Body of pancreas (tissue), 4 donors: Measurements from ENCODE around the gene TEX14. TPM values are rescaled to one million over a fixed set of nuclear protein-coding genes. Genes with fewer than 3 reads are reported as not detected.

Source experiments
- ATAC-seq: fragments of 150-250 bp; one replicate; pipeline ENCODE4 v1.9.1; 2016
- DNase-seq, 4 donors: peaks; one replicate each; pipeline ENCODE4 v3.0.0-alpha.2; 2019
- H3K27ac ChIP-seq, 4 donors: fragments of 200-600 bp; sonication (generic); 1 replicate in 3 of 4; 2 replicates in 1 of 4; pipeline versions ENCODE4 v1.5.1 to v1.6.1; 2016 to 2019; ENCODE audit warnings: mild to moderate bottlenecking in 1 of 4, mixed read lengths in 1 of 4, moderate library complexity in 1 of 4
- H3K27me3 ChIP-seq, 2 donors: fragments of 200-600 bp; sonication (generic); one replicate each; pipeline ENCODE4 v1.6.0; 2016; ENCODE audit warnings: mild to moderate bottlenecking in 1 of 2
- H3K36me3 ChIP-seq, 2 donors: fragments of 200-600 bp; sonication (generic); replicated peaks in 1 of 2; 2 replicates each; pipeline ENCODE4 v1.5.1; 2016; ENCODE audit warnings: low read depth in 2 of 2; ENCODE audit not compliant: insufficient read depth in 1 of 2
- H3K4me1 ChIP-seq: fragments of 200-600 bp; sonication (generic); one replicate; pipeline ENCODE4 v1.6.0; 2016
- H3K4me3 ChIP-seq, 2 donors: fragments of 200-600 bp; sonication (generic); 1 replicate in 1 of 2; 2 replicates in 1 of 2; pipeline ENCODE4 v1.5.1; 2016 to 2019
- H3K9me3 ChIP-seq, 3 donors: fragments of 200-600 bp; sonication (generic); 1 replicate in 2 of 3; 2 replicates in 1 of 3; pipeline ENCODE4 v1.5.1; 2016
- CTCF ChIP-seq, 7 experiments: fragments of 450-650 bp in 4 of 7; fragments of 200-600 bp in 3 of 7; sonication (generic) in 3 of 7; IDR thresholded peaks; one replicate each; pipeline ENCODE4 v1.5.1; 2016 to 2019; ENCODE audit warnings: antibody characterized with exemption in 7 of 7
- POLR2A ChIP-seq, 3 donors: fragments of 450-650 bp; IDR thresholded peaks; one replicate each; pipeline ENCODE4 v1.6.1; 2016; ENCODE audit warnings: antibody characterized with exemption in 3 of 3, mild to moderate bottlenecking in 2 of 3
- WGBS, 2 donors: methylation state at CpG; one replicate each; pipeline ENCODE4 v1.1.5; 2017; 5-methylcytosine and 5-hydroxymethylcytosine counted together
- intact Hi-C: fragments of 100-400 bp; cut with DNase I; formaldehyde crosslinking; loops from one replicate; pipeline ENCODE4 v1.15.1; 2023
- total RNA-seq, 2 donors: library from RNA; depleted of rRNA; stranded (reverse); fragments of >200 nt; gene quantifications; one replicate each; pipeline ENCODE4 v1.1.0, GENCODE V29; 2016

The TEX14 gene
- total RNA-seq, 2 donors from 2014 or later: 0.26 TPM; not detected in 1

- no peaks in the 10 kb centered on the region for H3K36me3 ChIP-seq
- no peak for ATAC-seq
- WGBS, 2 donors: 80 to 89% methylated on average over 4 of the region's 4 CpGs
- intact Hi-C loops: no loop called here
- DNase-seq: no peak
- H3K9me3 ChIP-seq: no peaks in the 10 kb centered on the region
- H3K4me1 ChIP-seq: peaks cover 5% of the 10 kb centered on the region
- H3K27ac ChIP-seq: no peak overlapping the region
- TF ChIP-seq CTCF (IDR thresholded peaks at IDR 0.05) (no peak), POLR2A (IDR thresholded peaks at IDR 0.05) (no peak)
- H3K27me3 ChIP-seq: no peaks in the 10 kb centered on the region
- H3K4me3 ChIP-seq: no peak overlapping the region
These were observed 154.6 kb downstream of the TEX14 start for GRCh38 chr17:58537266-58537665.

- Histone ChIP-seq H3K27me3 (no peaks in the 10 kb centered on the region), H3K9me3 (no peaks in the 10 kb centered on the region)
- WGBS, 2 donors: 80 to 89% methylated on average over 1 to 3 of the region's 3 CpGs
These were observed 155.3 kb downstream of the TEX14 start for GRCh38 chr17:58536542-58536941.

GRCh38 chr17:58535431-58535830 lies 156.4 kb downstream of the TEX14 start:
- TF ChIP-seq POLR2A (IDR thresholded peaks at IDR 0.05): no peak
- TF ChIP-seq CTCF (IDR thresholded peaks at IDR 0.05): no peak
- ATAC-seq: no peak

More at GRCh38 chr17:58536542-58536941, 155.3 kb downstream of the TEX14 start:
- TF ChIP-seq POLR2A (IDR thresholded peaks at IDR 0.05) (no peak), CTCF (IDR thresholded peaks at IDR 0.05) (no peak)
- H3K27ac ChIP-seq: no peak overlapping the region
- ATAC-seq: no peak
- intact Hi-C loops: no loop called here
- H3K36me3 ChIP-seq: no peaks in the 10 kb centered on the region
- no peak overlapping the region for H3K4me3 ChIP-seq
- no peak for DNase-seq
- H3K4me1 ChIP-seq: peaks cover 8% of the 10 kb centered on the region

GRCh38 chr17:58534901-58535421 lies 156.9 kb downstream of the TEX14 start:
- no peak for ATAC-seq
- no peaks in the 10 kb centered on the region for H3K9me3 ChIP-seq
- DNase-seq: no peak
- H3K27me3 ChIP-seq: no peaks in the 10 kb centered on the region
- no peak overlapping the region for H3K27ac ChIP-seq
- no peaks in the 10 kb centered on the region for H3K36me3 ChIP-seq
- H3K4me3 ChIP-seq: no peak overlapping the region
- WGBS, 2 donors: 70 to 88% methylated on average over 4 of the region's 4 CpGs
- no peak for TF ChIP-seq CTCF (IDR thresholded peaks at IDR 0.05)
- intact Hi-C loops: no loop called here
- H3K4me1 ChIP-seq: peaks cover 11% of the 10 kb centered on the region

More at GRCh38 chr17:58535431-58535830, 156.4 kb downstream of the TEX14 start:
- H3K27me3 ChIP-seq: no peaks in the 10 kb centered on the region
- H3K36me3 ChIP-seq: no peaks in the 10 kb centered on the region
- no peak for DNase-seq
- no peaks in the 10 kb centered on the region for H3K9me3 ChIP-seq
- 69 to 78% methylated on average over 2 of the region's 2 CpGs for WGBS, 2 donors
- intact Hi-C loops: no loop called here
- H3K4me1 ChIP-seq: peaks cover 11% of the 10 kb centered on the region
- no peak overlapping the region for H3K4me3 ChIP-seq
- H3K27ac ChIP-seq: no peak overlapping the region

- 58 to 90% methylated on average over 3 of the region's 3 CpGs for WGBS, 2 donors
These were observed 157.5 kb downstream of the TEX14 start for GRCh38 chr17:58534331-58534730.

More at GRCh38 chr17:58534331-58534730, 157.5 kb downstream of the TEX14 start:
- Histone ChIP-seq H3K27me3 (no peaks in the 10 kb centered on the region), H3K27ac (no peak overlapping the region), H3K4me3 (no peak overlapping the region), H3K9me3 (no peaks in the 10 kb centered on the region), H3K36me3 (no peaks in the 10 kb centered on the region), H3K4me1 (peaks cover 11% of the 10 kb centered on the region)
- DNase-seq (no peak), ATAC-seq (no peak)
- TF ChIP-seq CTCF (IDR thresholded peaks at IDR 0.05): no peak
- no peak for TF ChIP-seq POLR2A (IDR thresholded peaks at IDR 0.05)
- intact Hi-C loops: no loop called here
